HEK293 (cell line): Measurements from ENCODE around the gene TMPRSS6.

ENCODE experiments used
- CTCF ChIA-PET: fragments of 350-600 bp; formaldehyde crosslinking; extraction: SDS; loops from one replicate; lab custom pipeline; 2021; ENCODE audit warnings: antibody characterized with exemption; lab: Yijun Ruan, JAX
- POLR2A ChIA-PET: fragments of 300-600 bp; formaldehyde crosslinking; extraction: SDS; loops from one replicate; lab custom pipeline; 2020; ENCODE audit warnings: antibody characterized with exemption, inconsistent platforms; lab: Yijun Ruan, JAX
- H3K27ac ChIP-seq: fragments of 200-500 bp; sonication (Bioruptor generic); 2 replicates; pipeline ENCODE4 v1.5.1; 2014; ENCODE audit warnings: low read depth, low read length, control low read depth, inconsistent platforms; ENCODE audit errors: extremely low read depth
- H3K36me3 ChIP-seq, 2 experiments: fragments of 200-500 bp in 1 of 2; sonication (Bioruptor generic) in 1 of 2; 1 replicate in 1 of 2; 2 replicates in 1 of 2; pipeline ENCODE4 v1.5.1; 2014 to 2017; ENCODE audit warnings: inconsistent platforms in 2 of 2, low read length in 2 of 2; ENCODE audit not compliant: control insufficient read depth in 2 of 2, insufficient read depth in 1 of 2
- H3K4me1 ChIP-seq: fragments of 200-500 bp; sonication (Bioruptor generic); 2 replicates; pipeline ENCODE4 v1.5.1; 2014; ENCODE audit warnings: mild to moderate bottlenecking, low read length, inconsistent platforms; ENCODE audit not compliant: control insufficient read depth, insufficient read depth
- H3K4me3 ChIP-seq: 2 replicates; pipeline ENCODE4 v1.5.1; 2011; ENCODE audit warnings: low read depth, mild to moderate bottlenecking, control low read depth, low read length, moderate library complexity
- H3K9me3 ChIP-seq: fragments of 200-500 bp; sonication (Bioruptor generic); 2 replicates; pipeline ENCODE4 v1.5.1; 2014; ENCODE audit warnings: low read depth, low read length, inconsistent platforms; ENCODE audit not compliant: control insufficient read depth, insufficient read depth
- BCL11B ChIP-seq: fragments of 450-650 bp; formaldehyde crosslinking; IDR thresholded peaks from 2 replicates; pipeline ENCODE4 v1.5.1; 2016; ENCODE audit warnings: low read depth, missing biosample characterization, missing genetic modification characterization
- EGR2 ChIP-seq: fragments of 450-650 bp; formaldehyde crosslinking; IDR thresholded peaks from 2 replicates; pipeline ENCODE4 v1.5.1; 2016; ENCODE audit warnings: low read depth, missing biosample characterization, missing genetic modification characterization
- GLI2 ChIP-seq: fragments of 450-650 bp; formaldehyde crosslinking; IDR thresholded peaks from 2 replicates; pipeline ENCODE4; 2017; ENCODE audit warnings: missing biosample characterization, missing genetic modification characterization, low read depth, borderline replicate concordance
- KLF1 ChIP-seq: fragments of 450-650 bp; formaldehyde crosslinking; IDR thresholded peaks from 2 replicates; pipeline ENCODE4 v1.5.1; 2016; ENCODE audit warnings: missing biosample characterization, missing genetic modification characterization
- KLF17 ChIP-seq: fragments of 450-650 bp; formaldehyde crosslinking; IDR thresholded peaks from 2 replicates; pipeline ENCODE4 v1.5.1; 2016; ENCODE audit warnings: missing biosample characterization, missing genetic modification characterization
- KLF9 ChIP-seq: fragments of 450-650 bp; formaldehyde crosslinking; IDR thresholded peaks from 2 replicates; pipeline ENCODE4 v1.5.1; 2016; ENCODE audit warnings: missing biosample characterization, missing genetic modification characterization, low read depth
- MYNN ChIP-seq: fragments of 450-650 bp; formaldehyde crosslinking; IDR thresholded peaks from 2 replicates; pipeline ENCODE4 v1.5.1; 2016; ENCODE audit warnings: missing biosample characterization, missing genetic modification characterization, borderline replicate concordance
- RBAK ChIP-seq: fragments of 450-650 bp; formaldehyde crosslinking; IDR thresholded peaks from 2 replicates; pipeline ENCODE4 v1.5.1; 2016; ENCODE audit warnings: missing biosample characterization, missing genetic modification characterization
- SP2 ChIP-seq: fragments of 450-650 bp; formaldehyde crosslinking; IDR thresholded peaks from 2 replicates; pipeline ENCODE4 v1.5.1; 2016; ENCODE audit warnings: missing biosample characterization, missing genetic modification characterization
- TRIM28 ChIP-seq: IDR thresholded peaks from 2 replicates; pipeline ENCODE4 v1.6.1; 2011; ENCODE audit warnings: low read length, control low read depth, borderline replicate concordance
- WT1 ChIP-seq: fragments of 450-650 bp; formaldehyde crosslinking; IDR thresholded peaks from 2 replicates; pipeline ENCODE4 v1.5.1; 2016; ENCODE audit warnings: missing biosample characterization, missing genetic modification characterization
- ZBTB17 ChIP-seq: fragments of 450-650 bp; formaldehyde crosslinking; IDR thresholded peaks from 2 replicates; pipeline ENCODE4 v1.5.1; 2016; ENCODE audit warnings: missing biosample characterization, missing genetic modification characterization
- ZBTB7A ChIP-seq: fragments of 450-650 bp; formaldehyde crosslinking; IDR thresholded peaks from 2 replicates; pipeline ENCODE4 v1.5.1; 2016; ENCODE audit warnings: low read depth, missing biosample characterization, missing genetic modification characterization
- ZFHX2 ChIP-seq: fragments of 450-650 bp; formaldehyde crosslinking; conservative IDR thresholded peaks from 2 replicates; pipeline ENCODE4 v1.5.1; 2016; ENCODE audit warnings: missing biosample characterization, missing genetic modification characterization
- ZIC2 ChIP-seq: fragments of 450-650 bp; formaldehyde crosslinking; IDR thresholded peaks from 2 replicates; pipeline ENCODE4 v1.5.1; 2016; ENCODE audit warnings: missing biosample characterization, missing genetic modification characterization
- ZNF140 ChIP-seq: fragments of 450-650 bp; formaldehyde crosslinking; IDR thresholded peaks from 2 replicates; pipeline ENCODE4 v1.5.1; 2016; ENCODE audit warnings: missing biosample characterization, missing genetic modification characterization
- ZNF157 ChIP-seq: fragments of 450-650 bp; formaldehyde crosslinking; IDR thresholded peaks from 2 replicates; pipeline ENCODE4 v1.5.1; 2016; ENCODE audit warnings: missing biosample characterization, missing genetic modification characterization
- ZNF175 ChIP-seq: fragments of 450-650 bp; formaldehyde crosslinking; IDR thresholded peaks from 2 replicates; pipeline ENCODE4 v1.5.1; 2016; ENCODE audit warnings: missing biosample characterization, missing genetic modification characterization
- ZNF239 ChIP-seq: fragments of 450-650 bp; formaldehyde crosslinking; IDR thresholded peaks from 2 replicates; pipeline ENCODE4 v1.5.1; 2016; ENCODE audit warnings: missing biosample characterization, missing genetic modification characterization
- ZNF24 ChIP-seq: fragments of 450-650 bp; formaldehyde crosslinking; IDR thresholded peaks from 2 replicates; pipeline ENCODE4 v1.5.1; 2016; ENCODE audit warnings: missing biosample characterization, missing genetic modification characterization
- ZNF341 ChIP-seq: fragments of 450-650 bp; formaldehyde crosslinking; IDR thresholded peaks from 2 replicates; pipeline ENCODE4; 2016; ENCODE audit warnings: low read depth, missing biosample characterization, missing genetic modification characterization
- ZNF423 ChIP-seq: fragments of 450-650 bp; formaldehyde crosslinking; IDR thresholded peaks from 2 replicates; pipeline ENCODE4 v1.5.1; 2016; ENCODE audit warnings: missing biosample characterization, missing genetic modification characterization
- ZNF513 ChIP-seq: fragments of 450-650 bp; IDR thresholded peaks from 2 replicates; pipeline ENCODE4 v1.5.1; 2018; ENCODE audit warnings: missing biosample characterization, missing genetic modification characterization
- ZNF621 ChIP-seq: fragments of 450-650 bp; formaldehyde crosslinking; IDR thresholded peaks from 2 replicates; pipeline ENCODE4 v1.5.1; 2017; ENCODE audit warnings: missing biosample characterization, missing genetic modification characterization
- ZNF664 ChIP-seq: fragments of 450-650 bp; formaldehyde crosslinking; IDR thresholded peaks from 2 replicates; pipeline ENCODE4 v1.5.1; 2016; ENCODE audit warnings: missing biosample characterization, missing genetic modification characterization
- ZNF785 ChIP-seq: fragments of 450-650 bp; formaldehyde crosslinking; IDR thresholded peaks from 2 replicates; pipeline ENCODE4 v1.5.1; 2016; ENCODE audit warnings: missing biosample characterization, missing genetic modification characterization
- TF ChIP-seq, protein P1 (sequence below): fragments of 450-650 bp; formaldehyde crosslinking; optimal IDR thresholded peaks from 2 replicates; pipeline ENCODE3; 2016; ENCODE audit warnings: missing biosample characterization, mild to moderate bottlenecking, missing genetic modification characterization

TMPRSS6 gene

GRCh38 chr22:37088108-37088605, 21.4 kb downstream of the TMPRSS6 start:
- no peak overlapping the region for H3K4me3 ChIP-seq
- no peaks in the 10 kb centered on the region for H3K36me3 ChIP-seq
- H3K9me3 ChIP-seq: no peaks in the 10 kb centered on the region
- POLR2A ChIA-PET: interaction anchor here (1.2 kb wide), 1 partner anchor 111 kb away, joined by 3 read pairs; no protein-coding TSS in a partner anchor
- H3K4me1 ChIP-seq: no peaks in the 10 kb centered on the region
- H3K27ac ChIP-seq: no peak overlapping the region
- TF ChIP-seq TRIM28 (no peak), ZNF513 (tag by site-specific recombination) (no peak), KLF17 (tag by site-specific recombination) (0 out of 2 replicates have a peak, but pooled peaks have one; percentile 51), ZNF24 (tag by site-specific recombination) (no peak), EGR2 (tag by site-specific recombination) (peak; percentile 28; the same call in 1 of the 2 replicates), ZNF664 (tag by site-specific recombination) (peak; percentile 98), ZFHX2 (tag by site-specific recombination) (peak; percentile 56; the same call in 1 of the 2 replicates), ZNF621 (no peak), WT1 (tag by site-specific recombination) (no peak), ZNF341 (peak; percentile 93), KLF9 (0 out of 2 replicates have a peak, but pooled peaks have one; percentile 17), ZNF423 (tag by site-specific recombination) (no peak), KLF1 (tag by site-specific recombination) (peak; percentile 74), ZIC2 (tag by site-specific recombination) (peak; percentile 32; the same call in 1 of the 2 replicates), MYNN (tag by site-specific recombination) (no peak), RBAK (tag by site-specific recombination) (no peak)
- CTCF ChIA-PET: interaction anchor here (1.0 to 3.6 kb wide), 3 partner anchors 10 to 109 kb away, joined by 4 to 10 read pairs (median 4); no protein-coding TSS in a partner anchor

GRCh38 chr22:37086184-37086583, 23.3 kb downstream of the TMPRSS6 start:
- POLR2A ChIA-PET: no interaction called here
- no peaks in the 10 kb centered on the region for H3K36me3 ChIP-seq
- TF ChIP-seq, protein P1, sequence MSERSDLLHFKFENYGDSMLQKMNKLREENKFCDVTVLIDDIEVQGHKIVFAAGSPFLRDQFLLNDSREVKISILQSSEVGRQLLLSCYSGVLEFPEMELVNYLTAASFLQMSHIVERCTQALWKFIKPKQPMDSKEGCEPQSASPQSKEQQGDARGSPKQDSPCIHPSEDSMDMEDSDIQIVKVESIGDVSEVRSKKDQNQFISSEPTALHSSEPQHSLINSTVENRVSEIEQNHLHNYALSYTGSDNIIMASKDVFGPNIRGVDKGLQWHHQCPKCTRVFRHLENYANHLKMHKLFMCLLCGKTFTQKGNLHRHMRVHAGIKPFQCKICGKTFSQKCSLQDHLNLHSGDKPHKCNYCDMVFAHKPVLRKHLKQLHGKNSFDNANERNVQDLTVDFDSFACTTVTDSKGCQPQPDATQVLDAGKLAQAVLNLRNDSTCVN (tag by site-specific recombination): no peak
- no peak for TF ChIP-seq ZBTB17 (tag by site-specific recombination)
- TF ChIP-seq ZNF621: no peak
- TF ChIP-seq ZNF157 (tag by site-specific recombination): no peak
- TF ChIP-seq ZBTB7A: no peak
- no peak for TF ChIP-seq ZNF785 (tag by site-specific recombination)
- TF ChIP-seq ZNF140: no peak
- no peak for TF ChIP-seq KLF1 (tag by site-specific recombination)
- no peak for TF ChIP-seq ZNF239 (tag by site-specific recombination)
- no peak for TF ChIP-seq BCL11B (tag by site-specific recombination)
- TF ChIP-seq GLI2: no peak
- TF ChIP-seq ZNF175 (tag by site-specific recombination): no peak
- no peak for TF ChIP-seq SP2 (tag by site-specific recombination)
- CTCF ChIA-PET: interaction anchor here (0.6 to 3.6 kb wide), 3 partner anchors 10 to 730 kb away, joined by 3 to 10 read pairs (median 4); no protein-coding TSS in a partner anchor
- H3K4me1 ChIP-seq: no peaks in the 10 kb centered on the region
- no peaks in the 10 kb centered on the region for H3K9me3 ChIP-seq
- H3K4me3 ChIP-seq: no peak overlapping the region
- H3K27ac ChIP-seq: no peak overlapping the region
